Ishikawa (cell line): Measurements from ENCODE around the gene MDM1.

Experiments
- CEBPB ChIP-seq: IDR thresholded peaks from 2 replicates; pipeline ENCODE4 v1.6.1; 2012
- CREB1 ChIP-seq: IDR thresholded peaks from 2 replicates; pipeline ENCODE4 v1.6.1; 2012; ENCODE audit warnings: low read depth
- EGR1 ChIP-seq: IDR thresholded peaks from 2 replicates; pipeline ENCODE4 v1.6.1; 2012
- EP300 ChIP-seq: IDR thresholded peaks from 2 replicates; pipeline ENCODE4 v1.6.1; 2012; ENCODE audit warnings: borderline replicate concordance
- FOXM1 ChIP-seq: IDR thresholded peaks from 2 replicates; pipeline ENCODE4 v1.6.1; 2012; ENCODE audit warnings: low read depth, borderline replicate concordance
- NFIC ChIP-seq: IDR thresholded peaks from 2 replicates; pipeline ENCODE4 v1.6.1; 2012
- RAD21 ChIP-seq: IDR thresholded peaks from 2 replicates; pipeline ENCODE4 v1.6.1; 2012; ENCODE audit warnings: low read depth
- REST ChIP-seq: IDR thresholded peaks from 2 replicates; pipeline ENCODE4 v1.6.1; 2012; ENCODE audit warnings: low read depth, mild to moderate bottlenecking
- TAF1 ChIP-seq: IDR thresholded peaks from 2 replicates; pipeline ENCODE4 v1.6.1; 2012; ENCODE audit warnings: low read depth, mild to moderate bottlenecking
- TCF12 ChIP-seq: IDR thresholded peaks from 2 replicates; pipeline ENCODE4 v1.6.1; 2012; ENCODE audit warnings: low read depth
- TEAD4 ChIP-seq: IDR thresholded peaks from 2 replicates; pipeline ENCODE4 v1.6.1; 2012
- USF1 ChIP-seq: IDR thresholded peaks from 2 replicates; pipeline ENCODE4 v1.6.1; 2012
- YY1 ChIP-seq: IDR thresholded peaks from 2 replicates; pipeline ENCODE4 v1.6.1; 2012; ENCODE audit warnings: low read depth
- ZBTB7A ChIP-seq: IDR thresholded peaks from 2 replicates; pipeline ENCODE4 v1.6.1; 2012; ENCODE audit warnings: low read depth
- TF ChIP-seq, protein P1 (sequence below): IDR thresholded peaks from 2 replicates; pipeline ENCODE4 v1.6.1; 2012

Gene MDM1

DNA sequence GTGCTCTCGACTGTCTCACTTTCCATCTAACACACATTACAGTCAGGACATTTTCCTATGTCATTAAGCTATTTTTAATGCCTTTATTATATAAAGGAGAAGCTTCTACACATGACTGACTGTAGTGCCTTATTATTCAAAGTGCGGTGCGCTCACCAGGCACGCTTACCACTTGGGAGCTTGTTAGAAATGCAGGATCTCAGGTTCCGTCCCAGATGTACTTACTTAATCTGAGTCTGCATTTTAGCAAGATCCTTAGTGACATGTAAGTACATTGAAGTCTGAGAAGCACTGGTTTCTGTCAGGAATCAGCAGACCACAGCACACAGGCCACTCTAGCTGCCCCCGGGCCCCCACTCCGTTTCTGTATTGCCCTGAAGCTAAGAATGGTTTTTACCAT is 44.7 kb upstream of the MDM1 start:
- TF ChIP-seq TAF1 (no peak), CREB1 (no peak), RAD21 (no peak), ZBTB7A (no peak), FOXM1 (no peak), TEAD4 (no peak), REST (no peak), TCF12 (no peak), CEBPB (no peak), YY1 (no peak), NFIC (no peak), USF1 (no peak), EGR1 (no peak)

DNA sequence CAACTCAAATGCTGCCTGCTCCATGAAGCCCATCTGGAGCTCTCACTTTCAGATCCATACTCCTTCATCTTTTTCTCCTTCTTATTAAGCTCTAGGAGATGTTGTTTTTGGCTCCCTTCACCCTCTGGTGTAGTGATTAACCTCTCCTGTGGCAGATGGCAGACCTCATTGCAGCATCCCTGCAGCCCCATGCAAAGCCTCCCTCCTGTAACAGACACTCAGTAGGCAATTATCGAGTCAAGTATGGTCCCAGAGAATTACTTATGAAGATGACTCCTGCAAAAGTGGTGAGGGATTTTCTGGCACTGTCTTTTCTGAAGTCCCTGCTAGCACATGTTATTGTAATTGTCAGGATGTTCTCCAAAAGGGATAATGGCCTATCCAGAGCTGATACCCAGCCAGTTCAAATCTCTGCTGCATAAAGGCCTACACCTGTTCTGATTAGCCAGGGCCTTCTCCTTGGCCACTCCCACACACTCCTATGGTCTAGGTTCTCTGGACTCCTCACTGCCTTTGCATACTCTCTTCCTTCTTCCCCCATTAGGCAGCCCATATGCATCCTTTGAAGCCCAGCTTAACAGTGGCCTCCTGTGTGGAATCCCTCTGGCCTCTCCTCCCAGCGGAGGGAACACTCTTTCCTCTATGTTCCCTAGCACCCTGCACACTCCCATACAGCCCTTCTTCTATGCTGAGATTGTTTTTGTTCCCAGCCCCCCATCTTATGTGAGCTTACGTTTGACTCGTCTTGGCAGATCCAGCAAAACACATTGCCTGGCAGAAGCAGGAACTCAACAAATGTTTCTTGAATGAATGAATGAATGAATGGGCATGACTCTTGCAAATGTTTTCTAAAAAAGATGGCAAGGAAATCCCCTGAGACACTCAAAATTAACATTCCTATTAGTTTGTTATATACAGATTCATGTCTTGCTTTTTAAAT is 43.9 kb upstream of the MDM1 start:
- TF ChIP-seq, protein P1, sequence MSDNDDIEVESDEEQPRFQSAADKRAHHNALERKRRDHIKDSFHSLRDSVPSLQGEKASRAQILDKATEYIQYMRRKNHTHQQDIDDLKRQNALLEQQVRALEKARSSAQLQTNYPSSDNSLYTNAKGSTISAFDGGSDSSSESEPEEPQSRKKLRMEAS, result no peak
- TF ChIP-seq TEAD4, result no peak

GRCh38 chr12:68374307-68374982 is 42.3 kb upstream of the MDM1 start:
- TF ChIP-seq NFIC, result no peak
- TF ChIP-seq CEBPB, result no peak
- TF ChIP-seq, protein P1, result no peak
- no peak for TF ChIP-seq TAF1
- no peak for TF ChIP-seq USF1
- TF ChIP-seq EGR1, result no peak
- TF ChIP-seq CREB1, result no peak
- no peak for TF ChIP-seq TCF12
- no peak for TF ChIP-seq REST
- TF ChIP-seq FOXM1, result no peak
- TF ChIP-seq EP300, result no peak
- no peak for TF ChIP-seq TEAD4
- TF ChIP-seq YY1, result no peak
- no peak for TF ChIP-seq RAD21
- TF ChIP-seq ZBTB7A, result no peak

DNA sequence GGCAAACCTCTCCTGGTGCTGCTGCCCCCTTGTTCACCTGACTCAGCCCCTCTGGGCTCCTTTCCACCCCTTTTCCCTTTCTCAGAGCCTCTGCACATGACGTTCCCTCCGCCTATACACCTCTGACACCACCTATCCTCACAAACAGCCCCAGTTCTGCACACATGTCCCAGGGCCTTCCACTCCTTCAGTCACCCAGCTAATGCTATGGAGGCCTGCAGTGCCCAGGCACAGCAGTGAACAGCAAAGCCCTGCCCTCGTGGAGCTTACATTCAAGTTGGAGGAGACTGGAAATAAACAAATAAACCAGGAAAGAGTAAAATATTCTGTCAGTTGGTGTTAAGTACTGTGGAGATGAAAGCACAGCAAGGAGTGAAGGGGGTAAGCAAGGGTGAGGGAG is 38.5 kb upstream of the MDM1 start:
- TF ChIP-seq YY1 (no peak), EP300 (no peak), ZBTB7A (no peak), TCF12 (no peak)
- TF ChIP-seq, protein P1, result no peak

DNA sequence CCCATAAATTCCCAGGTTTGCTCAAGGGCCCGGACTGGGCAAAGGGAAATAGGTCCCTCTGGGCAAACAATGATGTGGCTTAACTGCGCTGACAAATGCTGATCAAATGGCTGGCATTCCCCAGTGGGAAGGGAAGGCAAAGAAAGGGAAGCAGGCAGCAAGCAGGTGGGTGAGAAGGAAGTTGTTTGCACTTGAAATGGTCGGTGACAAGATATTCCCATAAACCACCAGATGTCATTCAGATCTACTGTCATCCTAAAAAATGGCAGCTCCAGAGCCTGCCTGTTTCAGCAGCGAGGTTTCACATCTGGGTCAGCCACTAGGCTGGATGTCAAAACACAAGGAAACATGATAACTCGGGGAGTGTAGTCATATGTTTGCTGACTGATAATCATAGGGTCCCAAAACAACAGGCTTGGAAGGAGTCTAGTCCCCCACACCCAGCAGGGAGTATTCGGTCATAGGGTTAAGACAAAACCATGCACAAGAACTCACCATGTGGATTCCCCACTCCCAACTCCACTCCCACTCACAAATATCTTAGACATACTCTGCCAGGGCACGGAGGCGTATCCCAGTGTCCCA is 37.9 kb upstream of the MDM1 start:
- TF ChIP-seq TCF12, result no peak
- no peak for TF ChIP-seq YY1
- TF ChIP-seq, protein P1, result no peak
- TF ChIP-seq EGR1, result no peak
- TF ChIP-seq CREB1, result no peak
- TF ChIP-seq TEAD4, result no peak
- TF ChIP-seq RAD21, result no peak
- no peak for TF ChIP-seq TAF1
- no peak for TF ChIP-seq ZBTB7A
- no peak for TF ChIP-seq FOXM1
